Measurements from ENCODE around the gene SGF29. TPM values are rescaled to one million over a fixed set of nuclear protein-coding genes. Genes with fewer than 3 reads are reported as not detected.
A peak's percentile ranks its signal among the peaks of the same experiment; 100 is the strongest.

Gene SGF29
- total and polyA plus RNA-seq, 2 of the 8 experiments (the other 6 are each of a cell fraction or from before 2014, with no cell fraction given), result 3.1 to 22.7 TPM

- Histone ChIP-seq H2BK12ac (ENCODE audit: low read depth, low read length) (0 out of 2 replicates have a peak overlapping the region, but pooled peaks have one; percentile 17), H3K4me2 (ENCODE audit: insufficient read depth in 1 of 2, low read depth in 2 of 2, low read length in 2 of 2) (no peak overlapping the region), H3K4ac (replicated peaks; ENCODE audit: insufficient read length, low read depth, low read length) (peak overlapping the region; percentile 14), H4K91ac (replicated peaks; ENCODE audit: insufficient read length, low read length) (no peak overlapping the region), H3K9me3 (ENCODE audit: insufficient read depth in 2 of 2, low read depth in 1 of 2, low read length in 1 of 2) (no peaks in the 10 kb centered on the region), H3K14ac (ENCODE audit: insufficient read length) (no peak overlapping the region), H2BK20ac (ENCODE audit: low read length) (no peak overlapping the region), H3K79me1 (ENCODE audit: low read depth, low read length) (no peaks in the 10 kb centered on the region; the same call in 1 of the 2 replicates), H3K36me3 (ENCODE audit: control insufficient read depth in 2 of 4, insufficient read depth in 4 of 4, low read length in 3 of 4) (no peaks in the 10 kb centered on the region; a peak in 1 of 8 replicates), H3K23me2 (ENCODE audit: low read depth, low read length) (no peaks in the 10 kb centered on the region), H2BK5ac (ENCODE audit: low read depth, low read length) (no peak overlapping the region), H2BK15ac (ENCODE audit: low read length) (no peak overlapping the region), H4K20me1 (replicated peaks in 1 of 2; ENCODE audit: control insufficient read depth in 1 of 2, insufficient read depth in 2 of 2, low read length in 2 of 2) (no peaks in the 10 kb centered on the region), H3K4me3 (ENCODE audit: extremely low read depth in 1 of 4, insufficient read depth in 2 of 4, low read depth in 3 of 4, low read length in 4 of 4) (no peak overlapping the region), H3K23ac (ENCODE audit: insufficient read length) (peak overlapping the region; percentile 89), H3K27me3 (replicated peaks in 1 of 4; ENCODE audit: control insufficient read depth in 3 of 4, extremely low read depth in 1 of 4, insufficient read depth in 3 of 4, low read length in 3 of 4) (no peaks in the 10 kb centered on the region), H3K18ac (ENCODE audit: extremely low read depth, low read length) (peak overlapping the region; percentile 36; the same call in 1 of the 2 replicates), H4K5ac (ENCODE audit: insufficient read length, low read depth, low read length) (no peak overlapping the region), H3K27ac (ENCODE audit: low read depth, low read length) (no peak overlapping the region), H3K56ac (replicated peaks; ENCODE audit: insufficient read length, low read depth, low read length) (no peak overlapping the region), H4K8ac (ENCODE audit: extremely low read depth, insufficient read depth, low read length) (peak overlapping the region; percentile 35; the same call in 1 of the 2 replicates), H2AK5ac (ENCODE audit: low read depth, low read length) (no peak overlapping the region), H2AFZ (ENCODE audit: low read length) (no peak overlapping the region), H3K79me2 (ENCODE audit: control insufficient read depth in 1 of 2, insufficient read depth in 2 of 2, low read length in 2 of 2) (no peaks in the 10 kb centered on the region), H3K9ac (replicated peaks in 1 of 4; ENCODE audit: extremely low read depth in 1 of 4, low read depth in 3 of 4, low read length in 3 of 4) (no peak overlapping the region), H3K4me1 (replicated peaks in 1 of 4; ENCODE audit: control insufficient read depth in 3 of 4, insufficient read depth in 4 of 4, low read length in 3 of 4) (peaks cover 2 to 15% (median 7%) of the 10 kb centered on the region in 4 experiments), H2BK120ac (replicated peaks; ENCODE audit: low read depth, low read length) (peak overlapping the region; percentile 64)
- 92% methylated on average over 7 of the region's 8 CpGs; no CpG with 5 or more reads in 1 of the 2 experiments for WGBS, 2 experiments (ENCODE audit: extremely low coverage in 1 of 2, insufficient coverage in 1 of 2, insufficient read length in 1 of 2, insufficient replicate concordance in 2 of 2, low coverage in 1 of 2, low lambda C conversion rate in 2 of 2, missing lambda C conversion rate in 1 of 2)
- DNase-seq (ENCODE audit: low read depth in 1 of 2, low spot score in 2 of 2) (no peak), FAIRE-seq (no peak)
- TF ChIP-seq MAFK (IDR thresholded peaks at IDR 0.05; ENCODE audit: low read depth, low read length) (peak; percentile 82), POLR2A (IDR thresholded peaks at IDR 0.05; ENCODE audit: control extremely low read depth in 1 of 2, low read depth in 2 of 2, low read length in 2 of 2) (no peak), BACH1 (IDR thresholded peaks at IDR 0.05; ENCODE audit: low read length) (peak; percentile 50; the same call in 1 of the 2 replicates)
- ChIA-PET POLR2A (ENCODE audit: partially characterized antibody) (no interaction called here), CTCF (ENCODE audit: partially characterized antibody) (no interaction called here)
Observed at GRCh38 chr16:28596115-28596630, 42.5 kb downstream of the SGF29 start.

All from H1 (cell line).